ENCODE measurements around the gene CDKAL1.
A peak's percentile ranks its signal among the peaks of the same experiment; 100 is the strongest.

The CDKAL1 gene

DNA sequence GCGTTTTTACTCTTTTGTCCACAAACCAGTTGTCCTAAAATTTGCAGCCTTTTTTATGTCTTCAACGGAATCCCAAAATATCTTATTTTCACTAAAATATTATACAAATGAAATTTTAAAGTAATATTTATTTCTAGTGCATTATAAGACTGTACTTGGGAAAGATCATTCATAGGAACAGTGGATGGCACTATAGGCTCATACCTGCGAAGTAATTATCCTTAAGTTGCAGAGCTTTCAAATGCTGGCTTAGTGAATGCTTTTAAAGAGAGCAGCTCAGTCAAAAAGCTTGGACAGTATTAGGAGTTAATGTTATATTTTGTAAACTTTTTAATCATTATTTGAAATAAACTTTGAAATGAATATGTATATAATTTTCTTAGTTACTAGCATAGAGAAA lies 254.9 kb downstream of the CDKAL1 start:
- no peaks in the 10 kb centered on the region for H3K36me3 ChIP-seq (ENCODE audit: control insufficient read depth, insufficient read depth, low read length)
- no peak overlapping the region for H3K27ac ChIP-seq (ENCODE audit: low read depth, low read length)
- no peaks in the 10 kb centered on the region for H3K79me2 ChIP-seq (ENCODE audit: control insufficient read depth, insufficient read depth, low read length)
- no peaks in the 10 kb centered on the region for H3K27me3 ChIP-seq (ENCODE audit: insufficient read depth, low read length, poor library complexity)
- H2AK5ac ChIP-seq (ENCODE audit: low read length), result no peak overlapping the region
- H2BK120ac ChIP-seq (ENCODE audit: low read depth, low read length), result no peak overlapping the region
- no peak overlapping the region for H3K9ac ChIP-seq (ENCODE audit: low read length)
- no peaks in the 10 kb centered on the region for H3K79me1 ChIP-seq (ENCODE audit: low read length)
- H3K18ac ChIP-seq (ENCODE audit: low read length), result no peak overlapping the region
- H2BK15ac ChIP-seq (replicated peaks; ENCODE audit: low read depth), result no peak overlapping the region
- H3K4me1 ChIP-seq (ENCODE audit: control insufficient read depth, low read depth, low read length), result no peaks in the 10 kb centered on the region
- H2BK5ac ChIP-seq (ENCODE audit: low read length), result no peak overlapping the region
- 100% methylated on average over 1 of the region's 3 CpGs for WGBS (ENCODE audit: extremely low coverage, insufficient coverage, low lambda C conversion rate)
- H3K4ac ChIP-seq (ENCODE audit: low read depth, low read length), result no peak overlapping the region
- peak; percentile 22 for DNase-seq
- no peak overlapping the region for H4K8ac ChIP-seq (ENCODE audit: low read depth, low read length)
- no peak overlapping the region for H3K56ac ChIP-seq (ENCODE audit: low read length)
- no peak overlapping the region for H3K4me3 ChIP-seq (ENCODE audit: low read length)
- H3K4me2 ChIP-seq (ENCODE audit: low read length), result no peak overlapping the region
- no peak overlapping the region for H4K5ac ChIP-seq (ENCODE audit: low read length)
- H3K23ac ChIP-seq (ENCODE audit: low read length), result no peak overlapping the region

DNA sequence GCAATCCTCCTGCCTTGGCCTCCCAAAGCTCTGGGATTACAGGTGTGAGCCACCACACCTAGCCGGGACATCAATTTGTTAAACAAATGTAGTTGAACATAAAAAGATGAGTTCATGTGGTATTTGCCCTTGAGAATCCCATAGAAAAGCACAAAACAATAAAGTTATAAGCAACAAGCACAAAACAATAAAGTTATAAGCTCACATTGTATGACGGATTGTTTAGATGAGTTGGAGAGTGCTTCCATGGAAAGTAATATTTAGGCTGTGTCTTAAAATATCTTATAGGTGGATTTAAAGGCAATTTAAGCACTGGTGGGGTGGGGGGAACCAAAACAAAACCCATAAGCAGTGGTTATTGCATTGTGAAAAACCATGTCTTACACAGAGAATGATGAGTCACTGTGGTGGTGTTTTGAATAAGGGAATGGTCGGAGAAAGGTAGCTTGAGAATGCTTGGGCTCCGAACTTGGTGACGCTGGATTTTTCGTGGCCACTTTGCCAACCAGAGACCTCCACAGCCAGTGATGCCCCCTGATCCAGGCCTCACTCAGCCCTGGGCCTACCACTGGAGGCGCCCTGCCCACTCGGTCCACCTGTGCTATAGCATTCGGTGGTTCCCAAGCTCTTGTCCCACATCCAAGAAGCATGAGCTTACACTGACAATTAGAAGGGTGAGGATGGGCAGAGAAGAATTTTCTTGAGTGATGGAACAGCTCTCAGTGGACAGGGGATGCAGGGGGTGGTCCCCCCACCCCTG lies 256.0 kb downstream of the CDKAL1 start:
- Histone ChIP-seq H4K8ac (ENCODE audit: low read depth, low read length) (no peak overlapping the region), H2BK120ac (ENCODE audit: low read depth, low read length) (no peak overlapping the region), H3K79me2 (ENCODE audit: control insufficient read depth, insufficient read depth, low read length) (no peaks in the 10 kb centered on the region), H3K79me1 (ENCODE audit: low read length) (no peaks in the 10 kb centered on the region), H2BK5ac (ENCODE audit: low read length) (no peak overlapping the region), H3K23ac (ENCODE audit: low read length) (no peak overlapping the region), H3K36me3 (ENCODE audit: control insufficient read depth, insufficient read depth, low read length) (no peaks in the 10 kb centered on the region), H3K27me3 (ENCODE audit: insufficient read depth, low read length, poor library complexity) (no peaks in the 10 kb centered on the region), H3K18ac (ENCODE audit: low read length) (no peak overlapping the region), H4K5ac (ENCODE audit: low read length) (no peak overlapping the region), H3K4ac (ENCODE audit: low read depth, low read length) (no peak overlapping the region), H3K4me3 (ENCODE audit: low read length) (no peak overlapping the region), H2AK5ac (ENCODE audit: low read length) (no peak overlapping the region), H3K56ac (ENCODE audit: low read length) (no peak overlapping the region), H3K4me1 (ENCODE audit: control insufficient read depth, low read depth, low read length) (no peaks in the 10 kb centered on the region), H2BK15ac (replicated peaks; ENCODE audit: low read depth) (no peak overlapping the region), H3K4me2 (ENCODE audit: low read length) (no peak overlapping the region), H3K27ac (ENCODE audit: low read depth, low read length) (no peak overlapping the region), H3K9ac (ENCODE audit: low read length) (no peak overlapping the region)
- DNase-seq, result no peak
- no CpG with 5 or more reads among the region's 9 CpGs for WGBS (ENCODE audit: extremely low coverage, insufficient coverage, low lambda C conversion rate)

DNA sequence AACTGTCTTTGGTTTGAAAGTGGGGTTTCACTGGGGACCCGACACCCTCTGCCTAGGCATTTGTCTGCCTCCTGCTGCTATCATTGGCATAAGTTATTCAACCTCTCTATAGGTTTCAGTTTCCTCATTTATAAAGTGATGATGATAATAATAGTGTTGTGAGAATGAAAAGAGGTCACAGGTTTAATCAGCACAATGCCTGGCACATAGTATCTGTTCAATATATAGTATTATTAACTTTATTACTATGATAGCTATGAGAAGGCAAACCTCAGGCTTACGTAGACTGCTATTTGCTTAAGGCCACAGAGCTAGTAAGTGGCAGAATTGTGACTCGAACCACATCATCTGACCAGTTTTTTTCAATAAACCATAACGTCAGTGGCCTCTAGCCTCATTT lies 256.8 kb downstream of the CDKAL1 start:
- Histone ChIP-seq H4K5ac (ENCODE audit: low read length) (no peak overlapping the region), H2BK15ac (replicated peaks; ENCODE audit: low read depth) (no peak overlapping the region), H3K23ac (ENCODE audit: low read length) (no peak overlapping the region), H4K8ac (ENCODE audit: low read depth, low read length) (no peak overlapping the region), H3K9ac (ENCODE audit: low read length) (no peak overlapping the region), H3K79me1 (ENCODE audit: low read length) (no peaks in the 10 kb centered on the region), H3K18ac (ENCODE audit: low read length) (no peak overlapping the region), H3K4me2 (ENCODE audit: low read length) (no peak overlapping the region), H2BK120ac (ENCODE audit: low read depth, low read length) (no peak overlapping the region), H2BK5ac (ENCODE audit: low read length) (no peak overlapping the region), H3K4me3 (ENCODE audit: low read length) (no peak overlapping the region), H3K79me2 (ENCODE audit: control insufficient read depth, insufficient read depth, low read length) (no peaks in the 10 kb centered on the region), H3K36me3 (ENCODE audit: control insufficient read depth, insufficient read depth, low read length) (no peaks in the 10 kb centered on the region), H3K4me1 (ENCODE audit: control insufficient read depth, low read depth, low read length) (no peaks in the 10 kb centered on the region), H3K27me3 (ENCODE audit: insufficient read depth, low read length, poor library complexity) (no peaks in the 10 kb centered on the region), H3K4ac (ENCODE audit: low read depth, low read length) (no peak overlapping the region), H3K56ac (ENCODE audit: low read length) (no peak overlapping the region), H2AK5ac (ENCODE audit: low read length) (no peak overlapping the region), H3K27ac (ENCODE audit: low read depth, low read length) (no peak overlapping the region)
- no peak for DNase-seq
- no CpG with 5 or more reads among the region's 4 CpGs for WGBS (ENCODE audit: extremely low coverage, insufficient coverage, low lambda C conversion rate)

DNA sequence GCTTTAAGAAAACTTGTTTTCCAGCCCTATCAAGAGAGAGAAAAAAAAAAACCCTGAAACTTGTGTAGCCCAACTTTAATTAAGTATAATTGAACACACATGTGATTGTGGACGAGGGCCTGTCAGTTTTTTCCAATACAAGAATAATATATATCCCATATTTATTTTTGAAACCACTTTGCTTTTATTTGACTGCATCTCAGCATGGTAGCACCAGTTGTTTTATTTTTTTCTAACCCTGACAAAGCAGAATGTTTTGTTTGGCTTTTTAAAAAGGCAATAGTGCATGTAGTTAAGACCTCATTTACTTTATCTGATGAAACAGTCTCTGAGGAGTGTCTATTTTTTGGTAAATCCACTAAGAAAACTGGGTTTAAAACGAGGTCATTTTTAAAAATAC lies 257.7 kb downstream of the CDKAL1 start:
- no peak overlapping the region for H3K27ac ChIP-seq (ENCODE audit: low read depth, low read length)
- H2BK15ac ChIP-seq (replicated peaks; ENCODE audit: low read depth), result no peak overlapping the region
- H2BK120ac ChIP-seq (ENCODE audit: low read depth, low read length), result no peak overlapping the region
- H3K36me3 ChIP-seq (ENCODE audit: control insufficient read depth, insufficient read depth, low read length), result no peaks in the 10 kb centered on the region
- no peak overlapping the region for H3K9ac ChIP-seq (ENCODE audit: low read length)
- no peaks in the 10 kb centered on the region for H3K79me2 ChIP-seq (ENCODE audit: control insufficient read depth, insufficient read depth, low read length)
- no peaks in the 10 kb centered on the region for H3K79me1 ChIP-seq (ENCODE audit: low read length)
- no peak overlapping the region for H4K8ac ChIP-seq (ENCODE audit: low read depth, low read length)
- no peaks in the 10 kb centered on the region for H3K27me3 ChIP-seq (ENCODE audit: insufficient read depth, low read length, poor library complexity)
- H3K18ac ChIP-seq (ENCODE audit: low read length), result no peak overlapping the region
- H2BK5ac ChIP-seq (ENCODE audit: low read length), result no peak overlapping the region
- no peak for DNase-seq
- H3K4me2 ChIP-seq (ENCODE audit: low read length), result no peak overlapping the region
- WGBS (ENCODE audit: extremely low coverage, insufficient coverage, low lambda C conversion rate), result no CpG with 5 or more reads among the region's 2 CpGs
- no peak overlapping the region for H4K5ac ChIP-seq (ENCODE audit: low read length)
- no peak overlapping the region for H3K56ac ChIP-seq (ENCODE audit: low read length)
- H2AK5ac ChIP-seq (ENCODE audit: low read length), result no peak overlapping the region
- H3K4me1 ChIP-seq (ENCODE audit: control insufficient read depth, low read depth, low read length), result no peaks in the 10 kb centered on the region
- H3K4ac ChIP-seq (ENCODE audit: low read depth, low read length), result no peak overlapping the region
- H3K23ac ChIP-seq (ENCODE audit: low read length), result no peak overlapping the region
- no peak overlapping the region for H3K4me3 ChIP-seq (ENCODE audit: low read length)

DNA sequence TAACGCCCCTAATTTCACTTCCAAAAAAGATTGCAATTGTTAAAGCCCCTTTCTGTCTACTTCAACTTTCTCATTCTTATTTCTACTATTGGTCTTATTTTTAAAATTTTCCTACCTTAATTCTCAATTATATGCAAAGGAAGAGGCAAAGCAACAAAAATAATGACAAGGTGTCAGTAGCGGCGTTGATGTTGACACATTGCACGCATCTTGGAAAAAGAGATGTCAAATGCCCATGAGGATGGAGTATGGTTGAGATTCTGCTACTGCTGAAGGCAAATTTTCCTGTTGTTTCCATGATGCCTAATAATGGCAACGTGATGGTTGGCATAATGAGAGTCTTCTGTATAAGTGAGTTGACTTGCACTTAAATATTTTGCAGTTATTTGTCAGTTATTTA lies 258.9 kb downstream of the CDKAL1 start:
- Histone ChIP-seq H3K4me1 (ENCODE audit: control insufficient read depth, low read depth, low read length) (no peaks in the 10 kb centered on the region), H3K4me3 (ENCODE audit: low read length) (no peak overlapping the region), H3K56ac (ENCODE audit: low read length) (no peak overlapping the region), H3K27ac (ENCODE audit: low read depth, low read length) (no peak overlapping the region), H3K4me2 (ENCODE audit: low read length) (no peak overlapping the region), H4K8ac (ENCODE audit: low read depth, low read length) (no peak overlapping the region), H4K5ac (ENCODE audit: low read length) (no peak overlapping the region), H3K9ac (ENCODE audit: low read length) (no peak overlapping the region), H3K27me3 (ENCODE audit: insufficient read depth, low read length, poor library complexity) (no peaks in the 10 kb centered on the region), H3K18ac (ENCODE audit: low read length) (no peak overlapping the region), H2BK5ac (ENCODE audit: low read length) (no peak overlapping the region), H3K23ac (ENCODE audit: low read length) (no peak overlapping the region), H2BK15ac (replicated peaks; ENCODE audit: low read depth) (no peak overlapping the region), H3K4ac (ENCODE audit: low read depth, low read length) (no peak overlapping the region), H2BK120ac (ENCODE audit: low read depth, low read length) (no peak overlapping the region), H3K79me1 (ENCODE audit: low read length) (no peaks in the 10 kb centered on the region), H2AK5ac (ENCODE audit: low read length) (no peak overlapping the region), H3K36me3 (ENCODE audit: control insufficient read depth, insufficient read depth, low read length) (no peaks in the 10 kb centered on the region), H3K79me2 (ENCODE audit: control insufficient read depth, insufficient read depth, low read length) (no peaks in the 10 kb centered on the region)
- no CpG with 5 or more reads among the region's 5 CpGs for WGBS (ENCODE audit: extremely low coverage, insufficient coverage, low lambda C conversion rate)
- no peak for DNase-seq

DNA sequence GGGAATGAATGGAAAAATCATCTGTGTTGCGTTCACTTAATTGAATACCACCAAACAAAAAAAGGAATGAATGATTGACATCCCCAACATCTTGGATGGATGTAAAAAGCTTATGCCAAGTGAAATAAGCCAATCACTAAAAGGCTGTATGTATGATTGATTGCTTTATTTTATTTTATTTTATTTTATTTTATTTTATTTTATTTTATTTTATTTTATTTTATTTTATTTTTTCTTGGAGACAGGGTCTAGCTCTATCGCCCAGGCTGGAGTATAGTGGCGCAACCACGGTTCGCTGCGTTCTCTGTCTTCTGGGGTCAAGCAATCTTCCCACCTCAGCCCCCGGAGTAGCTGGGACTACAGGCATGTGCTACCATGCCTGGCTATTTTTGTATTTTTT lies 263.3 kb downstream of the CDKAL1 start:
- no peaks in the 10 kb centered on the region for H3K79me2 ChIP-seq (ENCODE audit: control insufficient read depth, insufficient read depth, low read length)
- no peak overlapping the region for H3K9ac ChIP-seq (ENCODE audit: low read length)
- no peak overlapping the region for H4K8ac ChIP-seq (ENCODE audit: low read depth, low read length)
- no peaks in the 10 kb centered on the region for H3K36me3 ChIP-seq (ENCODE audit: control insufficient read depth, insufficient read depth, low read length)
- H4K5ac ChIP-seq (ENCODE audit: low read length), result no peak overlapping the region
- no peak overlapping the region for H2AK5ac ChIP-seq (ENCODE audit: low read length)
- no peaks in the 10 kb centered on the region for H3K79me1 ChIP-seq (ENCODE audit: low read length)
- H3K4me1 ChIP-seq (ENCODE audit: control insufficient read depth, low read depth, low read length), result no peaks in the 10 kb centered on the region
- no peak overlapping the region for H3K4me3 ChIP-seq (ENCODE audit: low read length)
- H3K27me3 ChIP-seq (ENCODE audit: insufficient read depth, low read length, poor library complexity), result no peaks in the 10 kb centered on the region
- no peak overlapping the region for H3K4ac ChIP-seq (ENCODE audit: low read depth, low read length)
- no peak overlapping the region for H3K4me2 ChIP-seq (ENCODE audit: low read length)
- no peak overlapping the region for H2BK5ac ChIP-seq (ENCODE audit: low read length)
- no CpG with 5 or more reads among the region's 7 CpGs for WGBS (ENCODE audit: extremely low coverage, insufficient coverage, low lambda C conversion rate)
- no peak overlapping the region for H3K23ac ChIP-seq (ENCODE audit: low read length)
- no peak overlapping the region for H3K56ac ChIP-seq (ENCODE audit: low read length)
- H3K18ac ChIP-seq (ENCODE audit: low read length), result no peak overlapping the region
- no peak overlapping the region for H3K27ac ChIP-seq (ENCODE audit: low read depth, low read length)
- no peak overlapping the region for H2BK15ac ChIP-seq (replicated peaks; ENCODE audit: low read depth)
- no peak overlapping the region for H2BK120ac ChIP-seq (ENCODE audit: low read depth, low read length)
- DNase-seq, result no peak
